RWPE1 (cell line): ENCODE measurements around the gene SLC28A1.
A peak's percentile ranks its signal among the peaks of the same experiment; 100 is the strongest.
"Not testable (repeated sequence)": the region's sequence is repeated elsewhere in the genome, so short reads cannot be mapped to it uniquely, and the experiment has no call there.

Experiments used
- CTCF ChIA-PET: fragments of 350-600 bp; sonication (Branson Sonifier 250); formaldehyde crosslinking; extraction: SDS; loops from one replicate; lab custom pipeline; 2021; lab: Yijun Ruan, JAX
- POLR2A ChIA-PET: fragments of 400-600 bp; formaldehyde crosslinking; extraction: SDS; loops from one replicate; lab custom pipeline; 2020; ENCODE audit warnings: antibody characterized with exemption; ENCODE audit not compliant: low non-redundant PET; lab: Yijun Ruan, JAX
- DNase-seq: peaks from one replicate; pipeline ENCODE4 v3.0.0; 2012; ENCODE audit warnings: low spot score
- H3K27ac ChIP-seq: fragments of 450-650 bp; 2 replicates; pipeline ENCODE4 v1.5.1; 2017
- CTCF ChIP-seq: fragments of 450-650 bp; conservative IDR thresholded peaks from 2 replicates; pipeline ENCODE4 v1.5.1; 2017; ENCODE audit warnings: low read depth, mild to moderate bottlenecking

SLC28A1 gene

DNA sequence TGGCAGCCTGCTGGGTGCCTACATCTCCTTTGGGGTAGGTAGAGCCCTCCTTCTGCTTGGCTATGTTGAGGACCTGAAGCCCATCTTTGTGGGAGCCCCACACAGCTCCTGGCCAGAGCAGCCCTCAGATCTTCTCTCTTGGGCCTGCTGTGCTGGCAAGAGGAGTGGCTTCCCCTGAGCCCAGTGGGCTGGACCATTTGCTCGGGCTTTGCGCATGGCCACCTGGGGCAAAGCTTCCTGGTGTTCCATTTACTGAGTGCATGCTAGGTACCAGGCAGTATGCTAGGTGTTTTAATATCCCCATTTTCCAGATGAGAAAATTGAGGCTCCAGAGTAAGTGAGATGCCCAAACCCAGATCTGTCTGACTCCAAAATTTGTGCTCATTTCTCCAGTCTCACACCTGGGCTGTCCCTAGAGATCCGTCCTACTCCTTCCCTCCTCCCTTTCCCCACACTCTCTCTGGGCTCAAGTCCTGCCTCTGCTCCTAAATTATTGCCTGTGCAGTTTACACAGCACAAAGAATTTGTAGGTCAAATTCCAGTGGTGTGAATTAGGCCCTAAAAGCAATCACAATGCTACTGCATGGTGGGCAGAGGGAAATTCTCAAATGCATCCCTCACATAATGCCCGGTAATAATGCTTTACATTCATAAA is 39.7 kb downstream of the SLC28A1 start:
- no peak for TF ChIP-seq CTCF
- DNase-seq = no peak
- CTCF ChIA-PET = no interaction called here
- POLR2A ChIA-PET = no interaction called here
- H3K27ac ChIP-seq = no peak overlapping the region

- CTCF ChIA-PET, POLR2A ChIA-PET: not testable (repeated sequence)
These were observed 40.5 kb downstream of the SLC28A1 start for GRCh38 chr15:84924821-84925569.

DNA sequence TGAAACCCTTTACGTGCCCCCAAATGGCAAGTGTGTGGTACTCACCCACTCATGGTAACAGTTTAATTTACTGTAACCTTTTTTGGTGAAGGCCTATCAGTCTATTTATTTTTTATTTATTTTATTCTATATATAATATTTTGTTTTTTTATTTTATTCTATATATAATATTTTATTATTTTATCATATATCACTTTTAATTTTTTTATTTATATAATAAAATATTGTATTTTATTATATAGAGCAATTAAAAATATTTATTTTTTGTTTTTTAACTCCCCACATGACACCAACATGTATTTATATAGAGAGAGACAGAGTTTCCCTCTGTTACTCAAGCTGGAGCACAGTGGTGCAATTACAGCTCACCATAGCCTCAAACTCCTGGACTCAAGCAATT is 41.4 kb downstream of the SLC28A1 start:
- no peak overlapping the region for H3K27ac ChIP-seq
- TF ChIP-seq CTCF = no peak
- no peak for DNase-seq
- ChIA-PET POLR2A (no interaction called here), CTCF (interaction anchor here (0.6 kb wide), 2 partner anchors 94 to 338 kb away, joined by 3 to 5 read pairs; no protein-coding TSS in a partner anchor)

More at GRCh38 chr15:84924821-84925569, 40.5 kb downstream of the SLC28A1 start:
- DNase-seq = not testable (repeated sequence)
- peak overlapping the region; percentile 55 for H3K27ac ChIP-seq

DNA sequence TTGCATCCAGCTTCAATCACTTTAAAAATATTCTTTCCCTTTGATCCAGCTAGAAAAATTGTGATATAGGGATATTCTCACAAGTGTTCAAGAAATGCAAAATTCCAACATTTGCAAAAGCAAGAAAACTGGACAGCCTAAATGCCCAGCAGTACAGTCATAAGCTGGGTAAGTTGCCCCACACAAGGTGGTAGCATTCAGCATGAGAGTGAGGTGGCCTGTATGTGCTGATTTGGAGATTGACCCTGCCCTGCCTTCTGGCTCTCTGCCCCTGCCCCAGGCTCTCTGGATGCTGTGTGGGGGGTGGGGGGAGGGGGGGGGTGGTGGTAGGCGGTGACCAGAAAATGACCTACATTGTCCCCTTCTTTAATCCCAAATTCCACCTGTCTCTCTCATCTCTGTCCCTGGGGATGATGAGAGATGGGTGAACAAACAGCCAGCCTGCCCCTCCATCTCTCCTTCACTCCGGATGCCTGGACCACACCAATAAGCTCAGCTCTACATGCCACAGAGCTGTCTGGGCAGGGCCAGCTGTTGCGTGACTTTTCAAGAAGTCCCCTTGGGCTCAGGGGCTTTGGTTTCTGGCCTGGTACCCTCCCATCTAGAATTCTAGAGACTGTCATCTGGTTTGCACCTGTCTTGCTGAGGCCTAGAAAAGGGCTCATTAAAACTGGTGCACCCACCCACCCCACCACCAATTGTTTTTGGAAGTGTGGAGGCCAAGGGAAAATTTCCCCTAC is 42.2 kb downstream of the SLC28A1 start:
- no peak for DNase-seq
- peak overlapping the region; percentile 11; the same call in 1 of the 2 replicates for H3K27ac ChIP-seq
- CTCF ChIA-PET = interaction anchor here (0.6 kb wide), 2 partner anchors 225 to 241 kb away, joined by 3 read pairs; no protein-coding TSS in a partner anchor
- POLR2A ChIA-PET = interaction anchor here (0.7 kb wide), 1 partner anchor 11 kb away, joined by 6 read pairs; no protein-coding TSS in a partner anchor
- TF ChIP-seq CTCF = no peak

DNA sequence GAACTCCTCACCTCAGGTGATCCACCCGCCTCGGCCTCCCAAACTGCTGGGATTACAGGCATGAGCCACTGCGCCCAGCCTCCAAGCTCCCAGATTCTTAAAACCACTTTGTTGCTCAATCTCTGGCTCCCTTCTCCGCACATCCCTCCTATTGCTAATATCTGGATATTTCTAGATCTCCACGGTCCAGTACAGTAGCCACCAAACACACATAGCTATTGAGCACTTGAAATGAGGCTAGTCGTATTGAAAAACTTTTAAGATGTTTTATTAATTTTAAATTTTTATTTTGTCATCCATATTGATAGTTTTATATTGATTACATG is 44.3 kb downstream of the SLC28A1 start:
- H3K27ac ChIP-seq = no peak overlapping the region
- TF ChIP-seq CTCF = no peak
- ChIA-PET POLR2A (no interaction called here), CTCF (interaction anchor here (0.6 to 1.4 kb wide), 18 partner anchors 12 to 451 kb away, joined by 3 to 6 read pairs (median 4); partner anchors contain the start of genes NMB and WDR73)
- no peak for DNase-seq

GRCh38 chr15:84929795-84930603 is 45.5 kb downstream of the SLC28A1 start:
- H3K27ac ChIP-seq = peak overlapping the region; percentile 58
- POLR2A ChIA-PET = no interaction called here

More at GRCh38 chr15:84929795-84930603, 45.5 kb downstream of the SLC28A1 start:
- CTCF ChIA-PET = interaction anchor here (0.8 kb wide), 1 partner anchor 272 kb away, joined by 6 read pairs; the partner anchor contains the start of gene NMB
- peak; percentile 57 for DNase-seq
- no peak for TF ChIP-seq CTCF
